ENCODE data around the gene CD247.
A peak's percentile ranks its signal among the peaks of the same experiment; 100 is the strongest.

CD247 gene

DNA sequence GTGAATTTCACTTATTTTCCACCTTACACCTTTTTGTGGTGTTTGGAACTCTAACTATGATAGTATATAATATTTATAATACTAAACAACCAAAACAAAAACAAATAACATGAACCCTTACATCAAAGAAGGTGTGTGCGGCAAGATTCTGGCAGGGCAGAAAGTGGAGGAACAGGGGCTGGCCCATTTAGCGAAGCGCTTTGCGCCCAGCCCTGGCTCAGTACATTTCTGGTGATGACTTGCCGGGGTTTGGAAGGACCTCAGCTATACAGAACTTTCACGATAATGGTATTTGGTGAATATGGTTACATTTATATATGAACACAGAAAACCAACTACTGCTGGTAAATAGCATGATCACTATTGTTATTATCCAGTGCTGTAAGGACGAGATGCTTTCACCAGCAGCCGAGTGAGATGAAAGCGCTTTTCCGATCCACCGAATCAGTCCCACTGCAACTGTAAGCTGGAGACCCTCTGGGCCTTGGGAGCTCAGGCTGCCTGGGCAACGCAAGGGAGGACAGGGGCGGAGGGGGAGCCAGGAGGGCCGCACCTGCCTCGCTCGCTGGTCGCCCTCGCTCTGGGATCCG lies 63.9 kb downstream of the CD247 start:
- peaks cover 30% of the 10 kb centered on the region for H3K4me1 Mint-ChIP-seq
- H3K9me3 Mint-ChIP-seq: no peaks in the 10 kb centered on the region
- no peaks in the 10 kb centered on the region for H3K36me3 Mint-ChIP-seq (ENCODE audit: low read depth)
- H3K4me3 Mint-ChIP-seq: peak overlapping the region; percentile 81
- TF ChIP-seq, protein P1, sequence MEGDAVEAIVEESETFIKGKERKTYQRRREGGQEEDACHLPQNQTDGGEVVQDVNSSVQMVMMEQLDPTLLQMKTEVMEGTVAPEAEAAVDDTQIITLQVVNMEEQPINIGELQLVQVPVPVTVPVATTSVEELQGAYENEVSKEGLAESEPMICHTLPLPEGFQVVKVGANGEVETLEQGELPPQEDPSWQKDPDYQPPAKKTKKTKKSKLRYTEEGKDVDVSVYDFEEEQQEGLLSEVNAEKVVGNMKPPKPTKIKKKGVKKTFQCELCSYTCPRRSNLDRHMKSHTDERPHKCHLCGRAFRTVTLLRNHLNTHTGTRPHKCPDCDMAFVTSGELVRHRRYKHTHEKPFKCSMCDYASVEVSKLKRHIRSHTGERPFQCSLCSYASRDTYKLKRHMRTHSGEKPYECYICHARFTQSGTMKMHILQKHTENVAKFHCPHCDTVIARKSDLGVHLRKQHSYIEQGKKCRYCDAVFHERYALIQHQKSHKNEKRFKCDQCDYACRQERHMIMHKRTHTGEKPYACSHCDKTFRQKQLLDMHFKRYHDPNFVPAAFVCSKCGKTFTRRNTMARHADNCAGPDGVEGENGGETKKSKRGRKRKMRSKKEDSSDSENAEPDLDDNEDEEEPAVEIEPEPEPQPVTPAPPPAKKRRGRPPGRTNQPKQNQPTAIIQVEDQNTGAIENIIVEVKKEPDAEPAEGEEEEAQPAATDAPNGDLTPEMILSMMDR (IDR thresholded peaks at IDR 0.05): no peak
- peaks cover 11% of the 10 kb centered on the region for H3K27me3 Mint-ChIP-seq (ENCODE audit: low read depth, poor library complexity)
- H3K27ac Mint-ChIP-seq: no peak overlapping the region
- DNase-seq: no peak

- no peak for DNase-seq
- peaks cover 30% of the 10 kb centered on the region for H3K4me1 Mint-ChIP-seq
- TF ChIP-seq, protein P1 (IDR thresholded peaks at IDR 0.05): no peak
- no peaks in the 10 kb centered on the region for H3K36me3 Mint-ChIP-seq (ENCODE audit: low read depth)
- peak overlapping the region; percentile 16 for H3K4me3 Mint-ChIP-seq
- H3K27me3 Mint-ChIP-seq (ENCODE audit: low read depth, poor library complexity): peaks cover 11% of the 10 kb centered on the region
- peak overlapping the region; percentile 13 for H3K27ac Mint-ChIP-seq
- no peaks in the 10 kb centered on the region for H3K9me3 Mint-ChIP-seq
Observed at GRCh38 chr1:167453123-167453522, 65.2 kb downstream of the CD247 start.

DNA sequence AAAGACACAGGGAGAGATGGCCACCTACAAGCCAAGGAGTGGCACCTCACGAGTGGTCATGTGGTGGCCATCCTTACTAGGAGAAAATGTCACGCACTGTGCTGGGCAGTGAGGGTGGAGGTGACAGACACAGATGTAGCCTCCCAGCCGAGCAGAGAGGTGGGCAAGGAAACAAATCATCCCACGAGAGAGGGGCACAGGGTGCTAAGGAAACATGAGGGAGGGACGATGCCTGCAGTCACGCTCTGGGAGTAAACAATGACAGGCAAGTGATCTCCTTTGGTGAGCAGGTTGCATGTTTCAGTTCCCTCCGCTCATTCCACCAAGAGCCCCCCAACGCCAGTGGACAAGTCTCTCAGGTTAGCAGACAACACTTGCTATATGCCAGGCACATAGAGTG lies 65.8 kb downstream of the CD247 start:
- Mint-ChIP-seq H3K36me3 (ENCODE audit: low read depth) (no peaks in the 10 kb centered on the region), H3K9me3 (no peaks in the 10 kb centered on the region), H3K4me3 (no peak overlapping the region), H3K27me3 (ENCODE audit: low read depth, poor library complexity) (peaks cover 11% of the 10 kb centered on the region), H3K4me1 (peaks cover 30% of the 10 kb centered on the region), H3K27ac (no peak overlapping the region)
- DNase-seq: no peak
- TF ChIP-seq, protein P1 (IDR thresholded peaks at IDR 0.05): no peak

DNA sequence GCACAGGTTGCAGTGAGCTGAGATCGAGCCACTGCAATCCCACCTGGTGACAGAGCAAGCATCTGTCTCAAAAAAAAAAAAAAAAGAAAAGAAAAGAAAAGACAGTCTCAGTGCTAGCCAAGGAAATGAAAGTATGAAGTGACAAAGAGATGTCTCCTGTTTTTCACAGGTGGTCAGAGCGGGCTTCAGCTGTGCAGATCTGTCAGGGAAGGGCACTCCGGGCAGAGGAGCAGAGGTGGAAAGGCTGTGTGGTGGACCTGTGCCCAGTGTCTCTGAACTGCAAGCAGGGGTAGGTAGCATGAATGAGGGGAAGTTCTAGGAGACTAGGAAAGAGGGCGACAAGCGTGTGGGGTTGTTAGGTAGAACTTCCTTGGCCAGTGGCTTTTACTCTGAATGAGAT lies 67.5 kb downstream of the CD247 start:
- peak overlapping the region; percentile 84 for H3K27ac Mint-ChIP-seq

DNA sequence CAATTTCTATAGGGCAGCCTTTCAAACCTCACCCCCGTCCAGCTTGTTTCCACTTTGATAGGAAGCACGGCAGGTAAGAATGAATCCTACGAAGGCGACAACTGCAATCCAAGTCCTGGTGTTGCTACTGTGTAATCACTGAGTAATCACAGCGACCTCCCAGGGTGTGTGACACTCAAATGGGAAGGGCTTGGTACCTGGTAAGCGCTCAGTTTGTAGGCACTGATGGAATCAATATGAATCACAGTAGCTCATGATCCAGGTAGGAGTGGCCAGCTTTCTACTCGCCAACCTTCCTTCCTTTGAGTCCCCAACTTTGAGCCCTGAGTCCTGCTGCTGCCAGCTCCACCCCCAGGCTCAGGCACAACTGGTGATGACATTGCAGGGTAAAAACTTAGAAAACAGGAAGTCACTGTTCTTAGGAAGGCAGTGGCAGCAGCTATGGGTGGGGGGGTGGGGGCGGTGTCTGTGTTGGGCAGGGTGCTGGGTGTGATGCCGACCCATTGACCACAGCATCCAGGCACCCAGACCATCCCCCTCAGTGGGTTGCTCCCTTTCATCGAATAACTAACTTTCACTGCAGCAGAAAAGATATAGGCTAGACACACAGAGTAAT lies 70.7 kb downstream of the CD247 start:
- H3K9me3 Mint-ChIP-seq: no peaks in the 10 kb centered on the region
- peaks cover 16% of the 10 kb centered on the region for H3K4me1 Mint-ChIP-seq
- H3K27ac Mint-ChIP-seq: no peak overlapping the region

More for the DNA sequence above, 67.5 kb downstream of the CD247 start:
- Mint-ChIP-seq H3K9me3 (no peaks in the 10 kb centered on the region), H3K4me1 (peaks cover 25% of the 10 kb centered on the region), H3K27me3 (ENCODE audit: low read depth, poor library complexity) (peaks cover 13% of the 10 kb centered on the region), H3K36me3 (ENCODE audit: low read depth) (no peaks in the 10 kb centered on the region), H3K4me3 (no peak overlapping the region)
- TF ChIP-seq, protein P1 (IDR thresholded peaks at IDR 0.05): no peak
- DNase-seq: no peak

More for the DNA sequence above, 70.7 kb downstream of the CD247 start:
- no peak for DNase-seq
- Mint-ChIP-seq H3K36me3 (ENCODE audit: low read depth) (no peaks in the 10 kb centered on the region), H3K27me3 (ENCODE audit: low read depth, poor library complexity) (peaks cover 16% of the 10 kb centered on the region), H3K4me3 (no peak overlapping the region)
- TF ChIP-seq, protein P1 (IDR thresholded peaks at IDR 0.05): no peak

Data from nephron progenitor cell (in vitro differentiated cells).